GM19035 (cell line): ENCODE data around the gene NUTM2E.
"Not testable (repeated sequence)": the region's sequence is repeated elsewhere in the genome, so short reads cannot be mapped to it uniquely, and the experiment has no call there.

Source experiments
- ATAC-seq: cut with Tn5 transposase; IDR thresholded peaks from one replicate; pipeline ENCODE4 v1.9.1; 2021; ENCODE audit not compliant: unreplicated experiment

Gene NUTM2E

GRCh38 chr10:79826496-79827215 is at the start of gene NUTM2E:
Gene NUTM2E (plus strand): TSS chr10:79826739. CDS start chr10:79841741, 15,002 bp downstream.
- peak; percentile 94 for ATAC-seq

GRCh38 chr10:79777997-79778396 is 48.5 kb upstream of the NUTM2E start:
- ATAC-seq: not testable (repeated sequence)

GRCh38 chr10:79779310-79779938 is 47.1 kb upstream of the NUTM2E start:
- ATAC-seq: peak; percentile 95

- not testable (repeated sequence) for ATAC-seq
These were observed 46.5 kb upstream of the NUTM2E start for GRCh38 chr10:79779992-79780391.

- not testable (repeated sequence) for ATAC-seq
These were observed 45.0 kb upstream of the NUTM2E start for GRCh38 chr10:79781584-79781983.

GRCh38 chr10:79787455-79787952 is 39.0 kb upstream of the NUTM2E start:
- ATAC-seq: not testable (repeated sequence)

GRCh38 chr10:79789351-79789750 is 37.2 kb upstream of the NUTM2E start:
- not testable (repeated sequence) for ATAC-seq

- ATAC-seq: not testable (repeated sequence)
These were observed 34.5 kb upstream of the NUTM2E start for GRCh38 chr10:79791906-79792517.

- ATAC-seq: not testable (repeated sequence)
These were observed 27.2 kb upstream of the NUTM2E start for GRCh38 chr10:79799337-79799736.

GRCh38 chr10:79805857-79806256 is 20.7 kb upstream of the NUTM2E start:
- not testable (repeated sequence) for ATAC-seq

- ATAC-seq: not testable (repeated sequence)
These were observed 14.6 kb upstream of the NUTM2E start for GRCh38 chr10:79811895-79812294.

GRCh38 chr10:79816290-79816689 is 10.2 kb upstream of the NUTM2E start:
- ATAC-seq: not testable (repeated sequence)

GRCh38 chr10:79823387-79823786 is 3.2 kb upstream of the NUTM2E start:
- not testable (repeated sequence) for ATAC-seq

- ATAC-seq: peak; percentile 4
These were observed 940 bp upstream of the NUTM2E start for GRCh38 chr10:79825587-79826011.

GRCh38 chr10:79826131-79826495 is 426 bp upstream of the NUTM2E start:
- ATAC-seq: not testable (repeated sequence)

- ATAC-seq: not testable (repeated sequence)
These were observed 7.3 kb downstream of the NUTM2E start for GRCh38 chr10:79833833-79834232.

- ATAC-seq: not testable (repeated sequence)
These were observed 9.4 kb downstream of the NUTM2E start for GRCh38 chr10:79835891-79836290.

- ATAC-seq: not testable (repeated sequence)
These were observed 10.4 kb downstream of the NUTM2E start for GRCh38 chr10:79836891-79837290.

GRCh38 chr10:79838441-79838840 is 11.9 kb downstream of the NUTM2E start:
- ATAC-seq: not testable (repeated sequence)

- not testable (repeated sequence) for ATAC-seq
These were observed 26.8 kb downstream of the NUTM2E start for GRCh38 chr10:79853191-79853854.

GRCh38 chr10:79862269-79862668 is 35.7 kb downstream of the NUTM2E start:
- not testable (repeated sequence) for ATAC-seq
